WTC11 (cell line): ENCODE results near the gene CTNNA2. TPM values are rescaled to one million over a fixed set of nuclear protein-coding genes. Genes with fewer than 3 reads are reported as not detected.

ENCODE experiments used
- ATAC-seq: fragments of 200-7000 bp; cut with Tn5 transposase; 2 replicates; pipeline ENCODE4 v1.10.0; 2021; ENCODE audit warnings: mild to moderate bottlenecking, moderate library complexity
- CTCF ChIA-PET: fragments of 300-600 bp; sonication (Branson Sonifier 250); formaldehyde crosslinking; loops from one replicate; lab custom pipeline; 2021; ENCODE audit warnings: antibody characterized with exemption; lab: Charles Lee
- POLR2A ChIA-PET: fragments of 350-600 bp; sonication (Branson Sonifier 250); formaldehyde crosslinking; loops from one replicate; lab custom pipeline; 2021; ENCODE audit warnings: antibody characterized with exemption; lab: Charles Lee
- DNase-seq: peaks from one replicate; pipeline ENCODE4 v3.0.0; 2021; ENCODE audit warnings: low spot score
- H3K27ac Mint-ChIP-seq: 2 replicates; pipeline ENCODE4 v1.8.0; 2021; ENCODE audit warnings: mixed read lengths
- H3K27me3 Mint-ChIP-seq: 2 replicates; pipeline ENCODE4 v1.8.0; 2021; ENCODE audit warnings: low read depth, mild to moderate bottlenecking, moderate library complexity, mixed read lengths
- H3K36me3 Mint-ChIP-seq: 2 replicates; pipeline ENCODE4 v1.8.0; 2021; ENCODE audit warnings: mixed read lengths
- H3K4me1 Mint-ChIP-seq: 2 replicates; pipeline ENCODE4 v1.8.0; 2022; ENCODE audit warnings: mixed read lengths
- H3K4me3 Mint-ChIP-seq: 2 replicates; pipeline ENCODE4 v1.8.0; 2021; ENCODE audit warnings: mild to moderate bottlenecking, moderate library complexity, mixed read lengths
- H3K9me3 Mint-ChIP-seq: 2 replicates; pipeline ENCODE4 v1.8.0; 2021; ENCODE audit warnings: mixed read lengths
- ATF1 ChIP-seq: sonication (generic); formaldehyde crosslinking; IDR thresholded peaks from 2 replicates; pipeline ENCODE4 v1.8.1; 2023; ENCODE audit warnings: mild to moderate bottlenecking, moderate library complexity, missing genetic modification reagents
- CREB1 ChIP-seq: sonication (generic); formaldehyde crosslinking; IDR thresholded peaks from 2 replicates; pipeline ENCODE4 v1.8.0; 2023; ENCODE audit warnings: mild to moderate bottlenecking, missing genetic modification reagents
- E2F5 ChIP-seq: sonication (generic); formaldehyde crosslinking; IDR thresholded peaks from 2 replicates; pipeline ENCODE4 v1.8.1; 2022; ENCODE audit warnings: mild to moderate bottlenecking, moderate library complexity, missing genetic modification reagents
- ETV6 ChIP-seq: sonication (generic); formaldehyde crosslinking; IDR thresholded peaks from 2 replicates; pipeline ENCODE4 v1.8.1; 2022; ENCODE audit warnings: mild to moderate bottlenecking, missing genetic modification reagents
- FOXK1 ChIP-seq: sonication (generic); formaldehyde crosslinking; IDR thresholded peaks from 2 replicates; pipeline ENCODE4 v1.8.0; 2022; ENCODE audit warnings: mild to moderate bottlenecking, moderate library complexity, missing genetic modification reagents
- HMGA2 ChIP-seq: fragments of 250-450 bp; sonication (Bioruptor Pico); IDR thresholded peaks from 2 replicates; pipeline ENCODE4 v1.4.0; 2021; ENCODE audit warnings: mild to moderate bottlenecking, moderate library complexity
- MLX ChIP-seq: sonication (generic); formaldehyde crosslinking; IDR thresholded peaks from 2 replicates; pipeline ENCODE4 v1.8.1; 2023; ENCODE audit warnings: mild to moderate bottlenecking, missing genetic modification reagents, moderate library complexity
- NR1H2 ChIP-seq: sonication (generic); formaldehyde crosslinking; IDR thresholded peaks from 2 replicates; pipeline ENCODE4 v1.9.0; 2021; ENCODE audit warnings: mild to moderate bottlenecking, moderate library complexity, missing genetic modification reagents
- NR3C1 ChIP-seq: sonication (generic); formaldehyde crosslinking; conservative IDR thresholded peaks from 2 replicates; pipeline ENCODE4 v1.8.1; 2023; ENCODE audit warnings: low read depth, mild to moderate bottlenecking, missing genetic modification reagents
- RELA ChIP-seq: sonication (generic); formaldehyde crosslinking; IDR thresholded peaks from 2 replicates; pipeline ENCODE4 v1.8.1; 2022; ENCODE audit warnings: missing genetic modification reagents, mild to moderate bottlenecking, borderline replicate concordance
- ZBTB21 ChIP-seq: sonication (generic); formaldehyde crosslinking; IDR thresholded peaks from 2 replicates; pipeline ENCODE4 v1.8.1; 2023; ENCODE audit warnings: mild to moderate bottlenecking, missing genetic modification reagents, borderline replicate concordance
- ZBTB43 ChIP-seq: sonication (generic); formaldehyde crosslinking; IDR thresholded peaks from 2 replicates; pipeline ENCODE4 v1.8.1; 2023; ENCODE audit warnings: mild to moderate bottlenecking, missing genetic modification reagents
- ZNF263 ChIP-seq: sonication (generic); formaldehyde crosslinking; IDR thresholded peaks from 2 replicates; pipeline ENCODE4 v1.8.1; 2022; ENCODE audit warnings: low read depth, mild to moderate bottlenecking, moderate library complexity, missing genetic modification reagents
- ZNF281 ChIP-seq: sonication (generic); formaldehyde crosslinking; IDR thresholded peaks from 2 replicates; pipeline ENCODE4 v1.8.0; 2023; ENCODE audit warnings: mild to moderate bottlenecking, missing genetic modification reagents
- ZNF416 ChIP-seq: fragments of 250-450 bp; sonication (Bioruptor Pico); IDR thresholded peaks from 2 replicates; pipeline ENCODE4 v1.9.0; 2021; ENCODE audit warnings: mild to moderate bottlenecking, inconsistent platforms
- ZSCAN18 ChIP-seq: fragments of 250-450 bp; sonication (Bioruptor Pico); IDR thresholded peaks from 2 replicates; pipeline ENCODE4 v2.1.2; 2022; ENCODE audit warnings: mild to moderate bottlenecking, moderate library complexity
- total RNA-seq: library from RNA; stranded (reverse); gene quantifications from 3 replicates; pipeline ENCODE4 v1.2.3, GENCODE V29; 2021
- TF ChIP-seq, protein P1 (sequence below): fragments of 250-450 bp; sonication (Bioruptor Pico); IDR thresholded peaks from 2 replicates; pipeline ENCODE4 v1.8.0; 2021; ENCODE audit warnings: mild to moderate bottlenecking
- TF ChIP-seq, protein P2 (sequence below): fragments of 250-450 bp; sonication (Bioruptor Pico); conservative IDR thresholded peaks from 2 replicates; pipeline ENCODE4 v1.9.0; 2021; ENCODE audit warnings: mild to moderate bottlenecking

The CTNNA2 gene
- total RNA-seq, 1 experiment from 2014 or later: 3.8 TPM

- ChIA-PET CTCF (no interaction called here), POLR2A (no interaction called here)
- H3K4me1 Mint-ChIP-seq: no peaks in the 10 kb centered on the region
- no peaks in the 10 kb centered on the region for H3K27me3 Mint-ChIP-seq
- H3K27ac Mint-ChIP-seq: no peak overlapping the region
- DNase-seq (no peak), ATAC-seq (no peak)
- no peaks in the 10 kb centered on the region for H3K9me3 Mint-ChIP-seq
- no peaks in the 10 kb centered on the region for H3K36me3 Mint-ChIP-seq
- no peak for TF ChIP-seq ZBTB43 (CRISPR knock-in tag)
- TF ChIP-seq ZBTB21 (CRISPR knock-in tag): no peak
- no peak for TF ChIP-seq CREB1 (CRISPR knock-in tag)
- TF ChIP-seq ETV6: no peak
- TF ChIP-seq RELA: no peak
- TF ChIP-seq ZNF263 (CRISPR knock-in tag): no peak
- TF ChIP-seq ZNF416 (CRISPR knock-in tag): no peak
- no peak for TF ChIP-seq NR1H2
- TF ChIP-seq, protein P1, sequence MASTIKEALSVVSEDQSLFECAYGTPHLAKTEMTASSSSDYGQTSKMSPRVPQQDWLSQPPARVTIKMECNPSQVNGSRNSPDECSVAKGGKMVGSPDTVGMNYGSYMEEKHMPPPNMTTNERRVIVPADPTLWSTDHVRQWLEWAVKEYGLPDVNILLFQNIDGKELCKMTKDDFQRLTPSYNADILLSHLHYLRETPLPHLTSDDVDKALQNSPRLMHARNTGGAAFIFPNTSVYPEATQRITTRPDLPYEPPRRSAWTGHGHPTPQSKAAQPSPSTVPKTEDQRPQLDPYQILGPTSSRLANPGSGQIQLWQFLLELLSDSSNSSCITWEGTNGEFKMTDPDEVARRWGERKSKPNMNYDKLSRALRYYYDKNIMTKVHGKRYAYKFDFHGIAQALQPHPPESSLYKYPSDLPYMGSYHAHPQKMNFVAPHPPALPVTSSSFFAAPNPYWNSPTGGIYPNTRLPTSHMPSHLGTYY (CRISPR knock-in tag): no peak
- no peak for TF ChIP-seq ATF1 (CRISPR knock-in tag)
- TF ChIP-seq, protein P2, sequence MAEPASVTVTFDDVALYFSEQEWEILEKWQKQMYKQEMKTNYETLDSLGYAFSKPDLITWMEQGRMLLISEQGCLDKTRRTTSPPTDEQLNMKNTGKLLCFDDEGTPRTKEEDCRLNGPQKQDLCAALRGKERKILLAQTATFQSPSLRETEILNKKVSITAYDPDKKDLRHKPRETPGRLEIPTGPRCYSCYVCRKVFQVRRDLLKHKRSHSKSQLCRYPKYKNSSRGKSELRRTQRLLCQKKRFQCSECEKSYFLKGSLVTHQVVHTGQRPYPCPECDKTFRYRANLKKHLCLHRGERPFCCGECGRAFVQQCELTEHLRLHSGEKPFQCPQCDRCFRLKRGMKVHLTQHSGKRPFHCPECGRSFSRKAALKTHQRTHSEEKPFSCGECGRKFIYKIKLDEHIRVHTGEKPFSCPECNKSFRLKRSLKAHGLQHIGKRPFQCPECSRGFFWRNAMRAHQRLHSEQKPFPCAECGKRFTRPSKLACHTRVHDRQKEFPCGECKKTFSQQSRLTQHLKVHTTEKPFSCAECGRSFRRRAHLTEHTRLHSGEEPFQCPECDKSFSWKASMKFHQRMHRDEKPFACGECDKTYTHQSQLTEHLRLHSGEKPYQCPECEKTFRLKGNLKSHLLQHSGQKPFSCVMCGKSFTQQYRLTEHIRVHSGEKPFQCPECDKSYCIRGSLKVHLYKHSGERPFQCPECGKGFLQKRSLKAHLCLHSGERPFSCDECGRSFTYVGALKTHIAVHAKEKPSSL (CRISPR knock-in tag): no peak
- TF ChIP-seq NR3C1: no peak
- no peak for TF ChIP-seq MLX
- no peak for TF ChIP-seq ZSCAN18 (CRISPR knock-in tag)
- no peak for TF ChIP-seq HMGA2
- no peak for TF ChIP-seq E2F5 (CRISPR knock-in tag)
- H3K4me3 Mint-ChIP-seq: no peak overlapping the region
These were observed 1060.3 kb downstream of the CTNNA2 start for GRCh38 chr2:80573167-80573566.

DNA sequence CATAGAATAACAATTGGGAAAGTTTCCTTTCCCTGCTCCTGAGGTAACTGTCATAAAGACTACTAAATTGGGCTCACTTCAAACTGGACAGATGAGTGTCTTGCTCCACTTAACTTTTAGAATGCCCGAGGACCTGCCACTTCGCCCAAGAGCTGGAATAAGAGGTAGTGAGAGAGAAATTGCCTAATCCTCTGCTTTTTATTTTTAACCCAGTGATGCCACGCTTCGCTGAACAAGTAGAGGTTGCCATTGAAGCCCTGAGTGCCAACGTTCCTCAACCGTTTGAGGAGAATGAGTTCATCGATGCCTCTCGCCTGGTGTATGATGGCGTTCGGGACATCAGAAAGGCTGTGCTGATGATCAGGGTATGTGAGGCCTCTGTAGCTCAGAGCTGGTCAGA is 1061.1 kb downstream of the CTNNA2 start:
- Mint-ChIP-seq H3K4me3 (no peak overlapping the region), H3K4me1 (no peaks in the 10 kb centered on the region), H3K9me3 (no peaks in the 10 kb centered on the region), H3K36me3 (no peaks in the 10 kb centered on the region), H3K27ac (no peak overlapping the region), H3K27me3 (no peaks in the 10 kb centered on the region)
- no peak for DNase-seq
- ChIA-PET POLR2A (no interaction called here), CTCF (no interaction called here)
- ATAC-seq: no peak
- TF ChIP-seq FOXK1 (CRISPR knock-in tag) (no peak), ZNF281 (CRISPR knock-in tag) (no peak)
